ENCODE data around the gene RACK1. TPM values are rescaled to one million over a fixed set of nuclear protein-coding genes. Genes with fewer than 3 reads are reported as not detected.

The RACK1 gene
- total and polyA plus RNA-seq, 8 donors = 814 to 3,034 (median 2,078) TPM

DNA sequence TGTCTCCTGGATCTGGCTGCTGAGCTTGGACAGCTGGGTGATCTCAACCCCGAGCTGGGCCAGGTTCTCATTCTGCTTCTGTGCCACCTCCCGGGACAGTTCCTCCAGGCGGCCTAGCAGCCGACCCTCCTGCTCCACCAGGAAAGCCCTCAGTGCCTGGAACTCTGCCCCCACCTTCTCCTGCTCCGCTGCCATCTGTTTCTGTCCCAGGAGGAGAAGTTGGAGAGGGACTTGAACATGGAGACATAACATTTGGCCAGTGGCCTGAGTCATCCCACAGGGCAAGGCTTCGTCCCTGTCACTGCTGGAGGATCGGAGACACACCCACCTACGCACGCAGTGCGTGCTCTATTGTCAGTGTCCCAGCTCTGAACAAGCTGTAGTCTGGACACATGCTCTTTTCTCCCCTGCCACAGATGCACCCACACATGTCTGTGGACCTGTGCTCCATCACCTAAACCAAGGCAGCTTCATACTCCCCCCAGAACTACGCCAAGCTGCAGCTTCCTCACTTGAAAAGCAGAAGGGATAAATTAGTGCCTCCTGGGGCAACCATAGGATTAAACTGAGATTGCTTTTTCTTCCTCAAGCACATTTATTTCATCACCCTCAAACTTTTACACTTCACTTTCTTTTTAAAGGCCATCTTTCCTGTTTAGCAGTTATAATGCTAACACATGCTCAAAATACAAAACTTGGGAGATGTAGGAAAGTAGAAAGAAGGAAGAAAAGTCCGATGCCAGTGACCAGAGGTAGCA, 43.6 kb downstream of the RACK1 start:
- H3K4me3 ChIP-seq = no peak overlapping the region
- H3K36me3 ChIP-seq = no peaks in the 10 kb centered on the region
- TF ChIP-seq POLR2AphosphoS5 (IDR thresholded peaks at IDR 0.05) (no peak), EP300 (IDR thresholded peaks at IDR 0.05) (no peak), POLR2A (IDR thresholded peaks at IDR 0.05) (no peak)
- TF ChIP-seq, protein P1, sequence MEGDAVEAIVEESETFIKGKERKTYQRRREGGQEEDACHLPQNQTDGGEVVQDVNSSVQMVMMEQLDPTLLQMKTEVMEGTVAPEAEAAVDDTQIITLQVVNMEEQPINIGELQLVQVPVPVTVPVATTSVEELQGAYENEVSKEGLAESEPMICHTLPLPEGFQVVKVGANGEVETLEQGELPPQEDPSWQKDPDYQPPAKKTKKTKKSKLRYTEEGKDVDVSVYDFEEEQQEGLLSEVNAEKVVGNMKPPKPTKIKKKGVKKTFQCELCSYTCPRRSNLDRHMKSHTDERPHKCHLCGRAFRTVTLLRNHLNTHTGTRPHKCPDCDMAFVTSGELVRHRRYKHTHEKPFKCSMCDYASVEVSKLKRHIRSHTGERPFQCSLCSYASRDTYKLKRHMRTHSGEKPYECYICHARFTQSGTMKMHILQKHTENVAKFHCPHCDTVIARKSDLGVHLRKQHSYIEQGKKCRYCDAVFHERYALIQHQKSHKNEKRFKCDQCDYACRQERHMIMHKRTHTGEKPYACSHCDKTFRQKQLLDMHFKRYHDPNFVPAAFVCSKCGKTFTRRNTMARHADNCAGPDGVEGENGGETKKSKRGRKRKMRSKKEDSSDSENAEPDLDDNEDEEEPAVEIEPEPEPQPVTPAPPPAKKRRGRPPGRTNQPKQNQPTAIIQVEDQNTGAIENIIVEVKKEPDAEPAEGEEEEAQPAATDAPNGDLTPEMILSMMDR (IDR thresholded peaks at IDR 0.05) = no peak
- DNase-seq = no peak
- peaks cover 12 to 24% (median 18%) of the 10 kb centered on the region in 4 donors for H3K4me1 ChIP-seq
- intact Hi-C loops (cut with DNase I; ENCODE audit: low total_unique reads) = no loop called here
- 69 to 82% (median 75%) methylated on average over 12 of the region's 12 CpGs for WGBS, 5 donors
- no peaks in the 10 kb centered on the region for H3K9me3 ChIP-seq
- H3K27me3 ChIP-seq = peaks cover 0 to 19% (median 10%) of the 10 kb centered on the region in 3 donors
- H3K27ac ChIP-seq = no peak overlapping the region

DNA sequence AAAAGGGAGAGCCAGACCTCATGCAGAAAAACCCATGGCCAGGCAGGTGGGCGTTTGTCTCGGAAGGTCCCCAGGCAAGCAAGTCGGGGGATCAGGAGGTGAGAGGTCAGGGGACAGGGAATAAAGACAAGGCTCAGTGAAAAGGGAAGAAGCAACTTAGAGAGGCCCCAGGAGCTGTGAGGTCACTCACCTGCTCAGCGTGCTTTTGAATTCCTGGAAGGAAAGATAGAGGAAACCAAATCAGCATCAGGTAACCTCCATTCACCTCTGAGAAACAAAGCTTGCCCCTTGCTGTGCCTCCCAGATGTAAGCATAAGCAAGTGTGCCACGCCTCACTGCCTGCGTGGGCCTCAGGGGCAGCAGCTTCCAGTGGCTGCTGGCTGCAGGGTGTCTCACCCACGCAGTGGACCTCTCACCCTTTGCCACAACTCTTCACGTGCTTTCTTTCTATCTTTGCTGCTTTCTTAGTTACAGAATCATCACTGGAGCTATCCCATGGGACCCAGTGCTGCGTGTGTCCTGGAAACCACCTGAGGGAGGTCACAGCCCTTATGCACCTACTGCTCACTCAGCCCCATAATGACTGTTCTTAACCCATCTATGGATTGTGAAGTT, 44.7 kb downstream of the RACK1 start:
- Histone ChIP-seq H3K27ac (no peak overlapping the region), H3K36me3 (no peaks in the 10 kb centered on the region), H3K4me3 (no peak overlapping the region), H3K9me3 (no peaks in the 10 kb centered on the region), H3K27me3 (peaks cover 0 to 8% (median 1%) of the 10 kb centered on the region in 3 donors), H3K4me1 (peaks cover 2 to 16% (median 11%) of the 10 kb centered on the region in 4 donors)
- DNase-seq = no peak
- no peak for TF ChIP-seq POLR2AphosphoS5 (IDR thresholded peaks at IDR 0.05)
- no peak for TF ChIP-seq POLR2A (IDR thresholded peaks at IDR 0.05)
- TF ChIP-seq, protein P1 (IDR thresholded peaks at IDR 0.05) = no peak
- TF ChIP-seq EP300 (IDR thresholded peaks at IDR 0.05) = no peak
- WGBS, 5 donors = 50 to 58% (median 54%) methylated on average over 9 of the region's 9 CpGs
- intact Hi-C loops (cut with DNase I; ENCODE audit: low total_unique reads) = no loop called here

DNA sequence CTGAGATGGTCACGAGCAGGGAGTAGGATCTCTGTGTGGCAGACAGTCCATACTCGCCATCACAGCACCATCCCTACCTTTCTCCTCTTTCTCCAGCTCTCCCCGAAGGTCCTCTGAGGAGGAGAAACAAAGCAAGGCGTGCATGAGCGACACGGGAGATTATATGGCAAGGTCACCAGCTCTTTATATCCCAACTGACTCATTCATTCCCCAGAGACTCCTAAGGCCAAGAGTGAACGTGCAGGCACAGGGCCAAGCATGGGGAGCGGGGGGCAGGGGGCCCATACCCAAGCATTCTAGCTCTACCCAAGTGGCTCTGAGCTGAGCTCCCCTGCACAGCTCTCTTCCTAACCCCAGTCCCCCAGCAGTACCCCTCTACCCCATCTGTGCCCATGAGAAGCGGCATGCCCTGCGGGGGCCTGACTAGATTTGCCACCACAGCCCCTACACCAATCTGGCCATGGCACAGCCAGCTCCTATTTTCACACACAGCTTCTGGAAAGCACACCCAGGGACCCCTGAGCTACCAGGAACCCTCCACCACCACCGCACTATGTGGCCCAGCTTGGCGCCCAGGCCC, 45.5 kb downstream of the RACK1 start:
- 77 to 81% (median 78%) methylated on average over 12 of the region's 12 CpGs for WGBS, 5 donors
- no peak overlapping the region for H3K4me3 ChIP-seq
- intact Hi-C loops (cut with DNase I; ENCODE audit: low total_unique reads) = no loop called here

More for the DNA sequence above, 45.5 kb downstream of the RACK1 start:
- Histone ChIP-seq H3K27me3 (peaks cover 0 to under 1% (median 0%) of the 10 kb centered on the region in 3 donors), H3K4me1 (peaks cover 0 to 8% (median 3%) of the 10 kb centered on the region in 4 donors), H3K27ac (no peak overlapping the region), H3K36me3 (no peaks in the 10 kb centered on the region), H3K9me3 (no peaks in the 10 kb centered on the region)
- DNase-seq = no peak
- TF ChIP-seq EP300 (IDR thresholded peaks at IDR 0.05) = no peak
- no peak for TF ChIP-seq POLR2AphosphoS5 (IDR thresholded peaks at IDR 0.05)
- TF ChIP-seq, protein P1 (IDR thresholded peaks at IDR 0.05) = no peak
- no peak for TF ChIP-seq POLR2A (IDR thresholded peaks at IDR 0.05)
